Activated CD4-positive, alpha-beta T cell treated with anti-CD3 and anti-CD28 coated beads for 36 hours (primary cell): Measurements from ENCODE around the gene AKTIP. TPM values are rescaled to one million over a fixed set of nuclear protein-coding genes. Genes with fewer than 3 reads are reported as not detected.
"Not testable (repeated sequence)": the region's sequence is repeated elsewhere in the genome, so short reads cannot be mapped to it uniquely, and the experiment has no call there.

ENCODE experiments used
- ATAC-seq: fragments of 200-7000 bp; cut with Tn5 transposase; one replicate; pipeline ENCODE4 v1.10.0; 2021; ENCODE audit warnings: mild to moderate bottlenecking, moderate library complexity
- CTCF ChIA-PET: fragments of 350-600 bp; sonication (Branson Sonifier 250); formaldehyde crosslinking; loops from one replicate; lab custom pipeline; 2021; ENCODE audit warnings: antibody characterized with exemption; lab: Charles Lee
- POLR2A ChIA-PET: fragments of 350-600 bp; sonication (Branson Sonifier 250); formaldehyde crosslinking; loops from one replicate; lab custom pipeline; 2021; ENCODE audit warnings: antibody characterized with exemption, inconsistent platforms; lab: Charles Lee
- DNase-seq: peaks from one replicate; pipeline ENCODE4 v3.0.0-alpha.2; 2020
- H3K27ac Mint-ChIP-seq: one replicate; pipeline ENCODE4 v1.8.0; 2021; ENCODE audit warnings: mixed read lengths
- H3K27me3 Mint-ChIP-seq: one replicate; pipeline ENCODE4 v1.8.0; 2021; ENCODE audit warnings: mixed read lengths
- H3K36me3 Mint-ChIP-seq: one replicate; pipeline ENCODE4 v1.8.0; 2021; ENCODE audit warnings: low read depth, mixed read lengths
- H3K4me1 Mint-ChIP-seq: one replicate; pipeline ENCODE4 v1.8.0; 2021; ENCODE audit warnings: mixed read lengths
- H3K4me3 Mint-ChIP-seq: one replicate; pipeline ENCODE4 v1.8.0; 2021; ENCODE audit warnings: mild to moderate bottlenecking, moderate library complexity, mixed read lengths
- H3K9me3 Mint-ChIP-seq: one replicate; pipeline ENCODE4 v1.8.0; 2021; ENCODE audit warnings: low read depth, mixed read lengths
- intact Hi-C, 2 experiments: fragments of 100-400 bp; cut with DNase I in 1 of 2; cut with micrococcal nuclease in 1 of 2; formaldehyde crosslinking; loops; one replicate each; pipeline versions ENCODE4 v1.14.2 to v1.15.1; 2022 to 2024; cut with DNase I, micrococcal nuclease
- total RNA-seq, 2 experiments: library from RNA; stranded (reverse); gene quantifications; one replicate each; pipeline ENCODE4 v1.2.3, GENCODE V29; 2021

The AKTIP gene
- 10 to 100 TPM; 22.7 to 25.9 TPM for total RNA-seq

DNA sequence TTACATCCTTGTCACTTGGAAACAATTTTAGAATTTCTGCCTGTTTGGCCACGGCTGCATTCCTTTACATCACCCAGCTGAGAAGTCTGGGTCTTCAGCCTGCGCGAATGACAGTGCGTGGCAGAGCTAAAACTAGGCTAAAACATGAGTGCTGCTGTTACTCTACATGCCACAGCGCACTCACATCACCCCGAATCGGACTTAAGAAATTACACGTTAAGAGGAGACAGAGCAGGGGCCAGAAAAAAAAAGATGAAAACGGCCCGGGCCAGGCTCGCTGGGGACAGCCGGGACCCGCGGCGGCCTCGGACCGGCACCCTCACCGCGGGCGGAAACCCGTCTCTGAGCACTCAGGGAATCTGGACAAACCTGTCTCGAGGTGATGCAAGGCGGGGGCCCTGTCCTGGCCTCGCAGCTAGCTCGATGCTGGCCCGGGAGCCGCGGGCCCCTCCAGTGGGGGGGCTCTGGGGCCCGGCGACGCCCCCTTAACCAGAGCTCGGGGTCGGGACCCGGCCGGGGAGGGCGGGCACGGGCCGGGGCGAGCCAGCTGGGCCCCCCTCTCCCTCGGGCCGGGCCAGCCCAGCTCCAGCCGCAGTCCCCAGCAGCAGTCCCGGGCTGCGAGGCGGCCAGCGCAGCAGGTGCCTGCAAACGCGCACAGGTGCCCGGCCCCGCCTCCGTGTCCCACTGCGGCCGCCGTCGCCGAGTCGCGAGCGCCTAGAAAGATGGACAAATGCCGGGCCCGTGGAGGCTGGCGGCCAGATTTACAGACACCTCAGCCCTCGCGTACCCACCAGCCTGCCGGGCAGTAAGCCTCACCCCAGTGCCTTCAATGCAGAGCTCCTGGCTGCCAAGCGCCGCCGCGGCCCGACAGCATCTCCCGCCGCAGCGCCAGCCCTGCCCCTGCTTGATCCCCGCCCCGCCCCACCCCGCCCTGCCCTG lies at the start of gene AKTIP:
AKTIP (minus strand) TSS at position 879 of the 939 bp plus-strand sequence. CDS start 2,950 bp downstream, outside the sequence.
- ATAC-seq: peak; percentile 13
- POLR2A ChIA-PET: interaction anchor here (1.2 to 1.7 kb wide), 2 partner anchors 13 to 68 kb away, joined by 3 to 5 read pairs; partner anchors contain the start of gene RBL2
- peaks cover 64% of the 10 kb centered on the region for H3K4me1 Mint-ChIP-seq

DNA sequence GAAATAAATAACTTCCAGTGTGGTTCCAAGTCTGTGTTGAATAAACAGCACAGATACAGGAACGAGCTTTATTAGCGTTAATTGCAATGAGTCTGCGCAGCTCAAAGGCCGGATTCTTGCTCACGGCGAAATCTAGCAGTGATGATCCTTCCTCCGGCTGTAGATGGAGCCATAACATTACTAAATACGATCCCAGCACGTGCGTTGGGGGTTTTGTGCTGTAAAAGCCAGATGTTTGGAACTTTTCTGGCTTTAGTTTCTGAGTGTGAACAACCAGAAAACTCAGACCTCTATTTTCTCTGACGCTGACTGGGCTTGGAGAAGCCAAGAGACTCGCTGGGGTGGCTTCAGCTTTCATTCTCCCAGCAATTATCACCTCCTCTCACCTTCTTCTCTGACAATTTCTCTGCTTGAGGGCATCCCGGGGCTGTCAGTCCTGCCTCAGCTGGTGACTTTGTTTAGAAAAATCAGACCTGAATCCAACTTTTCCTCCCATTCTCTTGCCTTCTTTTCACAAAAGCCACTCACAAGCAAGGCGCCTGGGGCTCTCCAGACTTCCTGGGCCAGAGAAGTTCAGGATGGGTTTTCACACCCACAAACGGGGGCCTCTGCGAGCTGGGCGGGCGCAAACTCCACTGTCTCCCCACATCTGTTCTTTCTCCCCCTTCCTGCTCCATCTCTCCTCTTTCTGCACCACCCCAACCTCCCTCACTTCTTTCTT lies 47.1 kb upstream of the AKTIP start:
- intact Hi-C loops: loop anchor here in 1 of 2 experiments (5.0 to 10.0 kb wide), 3 partner anchors 735 to 1707 kb away; partner anchors contain the start of genes IRX3 and IRX5
- DNase-seq (peak; percentile 69), ATAC-seq (peak; percentile 82)
- ChIA-PET CTCF (interaction anchor here (0.6 to 2.5 kb wide), 24 partner anchors 9 to 1374 kb away, joined by 3 to 19 read pairs (median 3); partner anchors contain the start of genes FTO and RPGRIP1L), POLR2A (interaction anchor here (0.5 kb wide), 1 partner anchor 184 kb away, joined by 7 read pairs; no protein-coding TSS in a partner anchor)
- Mint-ChIP-seq H3K27me3 (peaks cover 19% of the 10 kb centered on the region), H3K27ac (no peak overlapping the region), H3K4me1 (peaks cover 29% of the 10 kb centered on the region), H3K36me3 (no peaks in the 10 kb centered on the region), H3K4me3 (no peak overlapping the region), H3K9me3 (no peaks in the 10 kb centered on the region)

More for the DNA sequence above, at the start of gene AKTIP:
- Mint-ChIP-seq H3K9me3 (no peaks in the 10 kb centered on the region), H3K36me3 (peaks cover 22% of the 10 kb centered on the region), H3K4me3 (peak within 1 kb of the TSS; percentile 94), H3K27me3 (no peaks in the 10 kb centered on the region), H3K27ac (peak within 1 kb of the TSS; percentile 97)
- CTCF ChIA-PET: interaction anchor here (0.6 to 0.7 kb wide), 2 partner anchors 66 to 373 kb away, joined by 3 read pairs; no protein-coding TSS in a partner anchor
- peak; percentile 83 for DNase-seq
- intact Hi-C loops: loop anchor here (1.0 to 5.0 kb wide), 12 partner anchors 16 to 1427 kb away; partner anchors contain the start of genes RBL2 (in 2 of the 2), FTO (in 1 of the 2) and RPGRIP1L (in 1 of the 2)

DNA sequence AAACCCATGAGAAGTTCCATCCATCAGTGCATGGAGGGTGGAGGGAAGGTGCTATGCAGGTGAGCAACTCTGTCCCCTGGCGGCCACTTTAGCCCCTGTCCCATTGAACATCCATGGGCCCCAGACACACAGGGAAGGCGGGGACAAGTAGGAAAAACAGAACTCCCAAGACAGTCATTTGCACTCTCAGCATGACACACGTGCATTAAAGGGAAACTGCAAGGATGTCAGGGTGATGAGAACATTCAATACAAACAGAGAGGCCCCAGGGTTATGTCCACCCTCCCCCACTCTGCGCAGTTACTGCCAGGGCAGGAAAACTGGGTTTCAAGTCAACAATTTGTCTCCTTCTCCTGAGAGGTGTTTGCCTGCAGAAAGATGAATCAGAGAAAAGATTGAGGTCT lies 44.0 kb upstream of the AKTIP start:
- peaks cover 40% of the 10 kb centered on the region for H3K4me1 Mint-ChIP-seq
- no peaks in the 10 kb centered on the region for H3K36me3 Mint-ChIP-seq
- ChIA-PET CTCF (interaction anchor here (0.7 kb wide), 1 partner anchor 10 kb away, joined by 3 read pairs; no protein-coding TSS in a partner anchor), POLR2A (no interaction called here)
- ATAC-seq (peak; percentile 34), DNase-seq (peak; percentile 27)
- no peak overlapping the region for H3K4me3 Mint-ChIP-seq
- H3K27me3 Mint-ChIP-seq: peaks cover 25% of the 10 kb centered on the region
- intact Hi-C loops: loop anchor here in 1 of 2 experiments (5.0 kb wide), 1 partner anchor 1385 kb away; the partner anchor contains the start of gene IRX5
- no peak overlapping the region for H3K27ac Mint-ChIP-seq
- no peaks in the 10 kb centered on the region for H3K9me3 Mint-ChIP-seq

DNA sequence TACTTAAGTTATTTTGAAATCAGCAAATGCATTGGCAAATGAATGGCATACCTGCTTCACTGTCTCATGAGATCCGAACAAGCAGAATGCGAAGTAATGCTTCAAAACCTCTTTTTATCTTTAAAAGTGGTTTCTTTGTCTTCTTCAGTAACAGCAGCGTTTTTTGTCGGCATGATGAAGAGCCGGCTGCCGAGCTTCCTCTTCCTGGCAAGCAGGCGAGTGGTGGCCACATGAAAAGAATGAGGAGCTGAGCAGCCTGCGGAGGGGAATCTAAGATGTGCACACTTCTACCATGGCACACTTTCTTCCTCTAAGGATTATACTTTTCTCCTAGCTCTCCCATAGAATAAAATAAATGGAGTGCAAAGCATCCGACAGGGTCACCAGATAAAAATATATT lies 42.4 kb upstream of the AKTIP start:
- CTCF ChIA-PET: interaction anchor here (0.6 to 1.8 kb wide), 9 partner anchors 8 to 127 kb away, joined by 3 to 8 read pairs (median 3); no protein-coding TSS in a partner anchor
- peak; percentile 49 for DNase-seq
- POLR2A ChIA-PET: interaction anchor here (0.7 to 1.3 kb wide), 2 partner anchors 10 to 51 kb away, joined by 3 read pairs; no protein-coding TSS in a partner anchor
- intact Hi-C loops: loop anchor here in 1 of 2 experiments (5.0 kb wide), 1 partner anchor 1387 kb away; the partner anchor contains the start of gene IRX5
- Mint-ChIP-seq H3K27ac (no peak overlapping the region), H3K9me3 (no peaks in the 10 kb centered on the region), H3K27me3 (peaks cover 20% of the 10 kb centered on the region), H3K4me3 (peak overlapping the region; percentile 2), H3K4me1 (peaks cover 40% of the 10 kb centered on the region), H3K36me3 (no peaks in the 10 kb centered on the region)
- ATAC-seq: no peak

DNA sequence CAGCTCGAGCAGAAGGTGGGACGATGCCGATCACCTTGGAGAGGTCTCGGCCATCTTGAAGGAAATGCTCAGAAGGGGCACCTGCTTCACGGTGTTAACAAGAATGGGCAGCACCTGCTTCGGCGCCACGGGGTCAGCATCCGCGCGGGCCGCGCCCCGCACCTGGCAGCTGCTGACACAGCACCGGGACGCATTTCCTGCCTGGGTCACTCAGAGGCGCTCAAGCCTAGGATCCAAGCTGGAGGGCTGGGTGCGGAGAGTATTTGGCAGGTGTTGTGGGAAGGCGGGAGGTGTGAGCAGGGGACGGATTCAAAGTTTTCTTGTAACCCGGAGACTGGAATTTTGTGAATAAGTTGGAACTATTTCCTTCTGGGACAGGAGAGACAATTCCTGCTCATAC lies 39.3 kb upstream of the AKTIP start:
- no peak overlapping the region for H3K4me3 Mint-ChIP-seq
- CTCF ChIA-PET: interaction anchor here (0.6 kb wide), 1 partner anchor 823 kb away, joined by 3 read pairs; no protein-coding TSS in a partner anchor
- intact Hi-C loops: no loop called here

DNA sequence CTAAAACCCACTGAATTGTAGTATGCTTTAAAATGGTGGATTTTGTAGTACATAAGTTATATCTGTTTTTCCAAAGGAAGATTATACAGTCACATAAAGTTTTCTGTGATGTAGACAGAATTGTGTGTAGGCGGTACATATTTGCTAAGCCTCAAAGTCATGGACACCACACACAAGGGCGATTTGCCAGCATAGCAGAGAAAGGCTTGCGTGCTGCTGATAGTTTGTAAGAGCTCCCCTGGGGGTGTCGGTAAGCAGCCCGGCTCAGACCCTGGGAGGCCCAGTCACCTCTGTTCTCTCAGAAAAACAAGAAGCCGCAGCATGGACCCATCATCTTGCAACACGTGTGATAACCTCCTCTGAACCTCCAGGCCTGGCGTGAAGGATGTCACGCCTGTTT lies 38.3 kb upstream of the AKTIP start:
- ATAC-seq (no peak), DNase-seq (no peak)
- Mint-ChIP-seq H3K4me3 (no peak overlapping the region), H3K27me3 (peaks cover 16% of the 10 kb centered on the region), H3K36me3 (no peaks in the 10 kb centered on the region), H3K4me1 (peaks cover 19% of the 10 kb centered on the region), H3K27ac (no peak overlapping the region), H3K9me3 (no peaks in the 10 kb centered on the region)
- intact Hi-C loops: no loop called here
- ChIA-PET POLR2A (no interaction called here), CTCF (no interaction called here)

More for the DNA sequence above, 39.3 kb upstream of the AKTIP start:
- no peak for DNase-seq
- H3K27ac Mint-ChIP-seq: no peak overlapping the region
- ATAC-seq: no peak
- H3K36me3 Mint-ChIP-seq: no peaks in the 10 kb centered on the region
- H3K4me1 Mint-ChIP-seq: peaks cover 28% of the 10 kb centered on the region
- peaks cover 20% of the 10 kb centered on the region for H3K27me3 Mint-ChIP-seq
- POLR2A ChIA-PET: no interaction called here
- H3K9me3 Mint-ChIP-seq: no peaks in the 10 kb centered on the region

DNA sequence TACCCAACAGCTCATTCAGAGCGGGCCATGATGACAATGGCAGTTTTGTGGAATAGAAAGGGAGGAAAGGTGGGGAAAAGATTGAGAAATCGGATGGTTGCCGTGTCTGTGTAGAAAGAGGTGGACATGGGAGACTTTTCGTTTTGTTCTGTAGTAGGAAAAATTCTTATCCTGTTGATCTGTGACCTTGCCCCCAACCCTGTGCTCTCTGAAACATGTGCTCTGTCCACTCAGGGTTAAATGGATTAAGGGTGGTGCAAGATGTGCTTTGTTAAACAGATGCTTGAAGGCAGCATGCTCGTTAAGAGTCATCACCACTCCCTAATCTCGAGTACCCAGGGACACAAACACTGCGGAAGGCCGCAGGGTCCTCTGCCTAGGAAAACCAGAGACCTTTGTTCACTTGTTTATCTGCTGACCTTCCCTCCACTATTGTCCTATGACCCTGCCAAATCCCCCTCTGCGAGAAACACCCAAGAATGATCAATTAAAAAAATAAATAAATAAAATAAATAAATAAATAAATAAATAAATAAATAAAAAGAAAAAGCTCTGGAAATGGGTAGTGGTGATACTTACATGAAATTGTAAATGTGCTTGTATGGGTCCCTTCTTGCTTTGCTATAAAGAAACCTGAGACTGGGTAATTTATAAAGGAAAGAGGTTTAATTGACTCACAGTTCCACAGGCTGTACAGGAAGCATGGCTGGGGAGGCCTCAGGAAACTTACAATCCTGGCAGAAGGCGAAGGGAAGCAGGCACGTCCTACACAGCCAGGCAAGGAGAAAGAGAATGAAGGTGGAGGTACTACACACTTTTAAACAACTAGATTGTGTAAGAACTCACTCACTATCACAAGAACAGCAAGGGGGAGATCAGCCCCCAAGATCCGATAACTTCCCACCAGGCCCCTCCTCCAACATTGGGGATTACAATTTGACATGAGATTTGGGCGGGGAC lies 37.0 kb upstream of the AKTIP start:
- peaks cover 19% of the 10 kb centered on the region for H3K4me1 Mint-ChIP-seq
- DNase-seq, H3K36me3 Mint-ChIP-seq, ATAC-seq, H3K27ac Mint-ChIP-seq, CTCF ChIA-PET, H3K9me3 Mint-ChIP-seq, H3K4me3 Mint-ChIP-seq: not testable (repeated sequence)
- POLR2A ChIA-PET: interaction anchor here (0.6 kb wide), 1 partner anchor 240 kb away, joined by 3 read pairs; no protein-coding TSS in a partner anchor
- intact Hi-C loops: loop anchor here in 1 of 2 experiments (5.0 kb wide), 1 partner anchor 322 kb away; no protein-coding TSS in a partner anchor
- peaks cover 16% of the 10 kb centered on the region for H3K27me3 Mint-ChIP-seq

DNA sequence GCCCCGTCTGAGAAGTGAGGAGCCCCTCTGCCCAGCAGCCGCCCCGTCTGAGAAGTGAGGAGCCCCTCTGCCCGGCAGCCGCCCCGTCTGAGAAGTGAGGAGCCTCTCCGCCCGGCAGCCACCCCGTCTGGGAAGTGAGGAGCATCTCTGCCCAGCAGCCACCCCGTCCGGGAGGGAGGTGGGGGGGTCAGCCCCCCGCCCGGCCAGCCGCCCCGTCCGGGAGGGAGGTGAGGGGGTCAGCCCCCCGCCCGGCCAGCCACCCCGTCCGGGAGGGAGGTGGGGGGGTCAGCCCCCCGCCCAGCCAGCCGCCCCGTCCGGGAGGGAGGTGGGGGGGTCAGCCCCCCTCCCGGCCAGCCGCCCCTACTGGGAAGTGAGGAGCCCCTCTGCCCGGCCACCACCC lies 36.3 kb upstream of the AKTIP start:
- peaks cover 20% of the 10 kb centered on the region for H3K4me1 Mint-ChIP-seq
- H3K27ac Mint-ChIP-seq, H3K4me3 Mint-ChIP-seq, H3K9me3 Mint-ChIP-seq, ATAC-seq, H3K36me3 Mint-ChIP-seq, DNase-seq, CTCF ChIA-PET, POLR2A ChIA-PET: not testable (repeated sequence)
- H3K27me3 Mint-ChIP-seq: peaks cover 16% of the 10 kb centered on the region
- intact Hi-C loops: loop anchor here in 1 of 2 experiments (5.0 kb wide), 1 partner anchor 323 kb away; no protein-coding TSS in a partner anchor

DNA sequence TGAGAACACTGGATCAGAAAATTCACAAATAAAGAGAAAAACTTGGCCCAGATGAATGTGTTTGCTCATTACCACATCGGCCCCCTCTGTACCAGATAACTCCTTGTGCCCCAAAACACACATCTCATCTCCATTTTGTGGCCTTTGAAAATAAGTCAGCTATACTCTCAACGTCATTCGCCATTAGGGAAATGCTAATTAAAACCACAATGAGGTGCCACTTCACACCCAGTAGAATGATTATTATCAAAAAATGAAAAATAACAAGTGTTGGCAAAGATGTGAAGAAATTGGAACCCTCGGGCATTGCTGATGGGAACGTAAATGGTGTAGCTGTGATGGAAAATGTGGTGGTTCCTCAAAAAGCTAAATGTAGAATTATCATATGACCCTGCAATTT lies 34.6 kb upstream of the AKTIP start:
- POLR2A ChIA-PET: interaction anchor here (0.6 kb wide), 1 partner anchor 329 kb away, joined by 4 read pairs; no protein-coding TSS in a partner anchor
- no peak overlapping the region for H3K4me3 Mint-ChIP-seq
- DNase-seq (no peak), ATAC-seq (no peak)
- H3K36me3 Mint-ChIP-seq: no peaks in the 10 kb centered on the region
- no peak overlapping the region for H3K27ac Mint-ChIP-seq
- H3K27me3 Mint-ChIP-seq: peaks cover 12% of the 10 kb centered on the region
- intact Hi-C loops: loop anchor here in 1 of 2 experiments (5.0 kb wide), 1 partner anchor 325 kb away; no protein-coding TSS in a partner anchor
- peaks cover 22% of the 10 kb centered on the region for H3K4me1 Mint-ChIP-seq
- no peaks in the 10 kb centered on the region for H3K9me3 Mint-ChIP-seq
- CTCF ChIA-PET: interaction anchor here (0.5 to 4.0 kb wide), 4 partner anchors 8 to 37 kb away, joined by 3 to 19 read pairs (median 5); no protein-coding TSS in a partner anchor
